WTC11 (cell line): ENCODE data around the gene MTMR2. TPM values are rescaled to one million over a fixed set of nuclear protein-coding genes. Genes with fewer than 3 reads are reported as not detected.

Experiments used
- ATAC-seq: fragments of 200-7000 bp; cut with Tn5 transposase; 2 replicates; pipeline ENCODE4 v1.10.0; 2021; ENCODE audit warnings: mild to moderate bottlenecking, moderate library complexity
- CTCF ChIA-PET: fragments of 300-600 bp; sonication (Branson Sonifier 250); formaldehyde crosslinking; loops from one replicate; lab custom pipeline; 2021; ENCODE audit warnings: antibody characterized with exemption; lab: Charles Lee
- POLR2A ChIA-PET: fragments of 350-600 bp; sonication (Branson Sonifier 250); formaldehyde crosslinking; loops from one replicate; lab custom pipeline; 2021; ENCODE audit warnings: antibody characterized with exemption; lab: Charles Lee
- DNase-seq: peaks from one replicate; pipeline ENCODE4 v3.0.0; 2021; ENCODE audit warnings: low spot score
- H3K27ac Mint-ChIP-seq: 2 replicates; pipeline ENCODE4 v1.8.0; 2021; ENCODE audit warnings: mixed read lengths
- H3K27me3 Mint-ChIP-seq: 2 replicates; pipeline ENCODE4 v1.8.0; 2021; ENCODE audit warnings: low read depth, mild to moderate bottlenecking, moderate library complexity, mixed read lengths
- H3K36me3 Mint-ChIP-seq: 2 replicates; pipeline ENCODE4 v1.8.0; 2021; ENCODE audit warnings: mixed read lengths
- H3K4me1 Mint-ChIP-seq: 2 replicates; pipeline ENCODE4 v1.8.0; 2022; ENCODE audit warnings: mixed read lengths
- H3K4me3 Mint-ChIP-seq: 2 replicates; pipeline ENCODE4 v1.8.0; 2021; ENCODE audit warnings: mild to moderate bottlenecking, moderate library complexity, mixed read lengths
- H3K9me3 Mint-ChIP-seq: 2 replicates; pipeline ENCODE4 v1.8.0; 2021; ENCODE audit warnings: mixed read lengths
- CREB1 ChIP-seq: sonication (generic); formaldehyde crosslinking; IDR thresholded peaks from 2 replicates; pipeline ENCODE4 v1.8.0; 2023; ENCODE audit warnings: mild to moderate bottlenecking, missing genetic modification reagents
- GTF2I ChIP-seq: fragments of 250-450 bp; sonication (Bioruptor Pico); conservative IDR thresholded peaks from 2 replicates; pipeline ENCODE4 v1.4.0; 2021; ENCODE audit warnings: mild to moderate bottlenecking
- HMGA2 ChIP-seq: fragments of 250-450 bp; sonication (Bioruptor Pico); IDR thresholded peaks from 2 replicates; pipeline ENCODE4 v1.4.0; 2021; ENCODE audit warnings: mild to moderate bottlenecking, moderate library complexity
- JUN ChIP-seq: sonication (generic); formaldehyde crosslinking; IDR thresholded peaks from 2 replicates; pipeline ENCODE4 v1.8.0; 2023; ENCODE audit warnings: mild to moderate bottlenecking, missing genetic modification reagents
- MXD4 ChIP-seq: fragments of 250-450 bp; sonication (Bioruptor Pico); IDR thresholded peaks from 2 replicates; pipeline ENCODE4 v1.8.0; 2021; ENCODE audit warnings: mild to moderate bottlenecking, moderate library complexity, borderline replicate concordance
- SMAD3 ChIP-seq: sonication (generic); formaldehyde crosslinking; IDR thresholded peaks from 2 replicates; pipeline ENCODE4 v1.8.0; 2022; ENCODE audit warnings: missing genetic modification reagents, mild to moderate bottlenecking, borderline replicate concordance
- SMAD4 ChIP-seq: sonication (generic); formaldehyde crosslinking; IDR thresholded peaks from 2 replicates; pipeline ENCODE4 v1.8.0; 2022; ENCODE audit warnings: mild to moderate bottlenecking, missing genetic modification reagents
- TCF7 ChIP-seq: sonication (generic); formaldehyde crosslinking; IDR thresholded peaks from 2 replicates; pipeline ENCODE4 v1.8.0; 2022; ENCODE audit warnings: mild to moderate bottlenecking, low read depth, missing genetic modification reagents, moderate library complexity
- ZNF219 ChIP-seq: sonication (generic); formaldehyde crosslinking; IDR thresholded peaks from 2 replicates; pipeline ENCODE4 v1.8.0; 2023; ENCODE audit warnings: missing genetic modification reagents, mild to moderate bottlenecking, borderline replicate concordance
- ZNF423 ChIP-seq: fragments of 250-450 bp; sonication (Bioruptor Pico); IDR thresholded peaks from 2 replicates; pipeline ENCODE4 v2.1.2; 2022; ENCODE audit warnings: mild to moderate bottlenecking, moderate library complexity
- total RNA-seq: library from RNA; stranded (reverse); gene quantifications from 3 replicates; pipeline ENCODE4 v1.2.3, GENCODE V29; 2021
- TF ChIP-seq, protein P1 (sequence below): sonication (generic); formaldehyde crosslinking; IDR thresholded peaks from 2 replicates; pipeline ENCODE4 v1.8.0; 2022; ENCODE audit warnings: missing genetic modification reagents
- TF ChIP-seq, protein P2 (sequence below): fragments of 250-450 bp; sonication (Bioruptor Pico); IDR thresholded peaks from 2 replicates; pipeline ENCODE4 v1.9.0; 2021; ENCODE audit warnings: mild to moderate bottlenecking
- TF ChIP-seq, protein P3 (sequence below): fragments of 250-450 bp; sonication (Bioruptor Pico); IDR thresholded peaks from 2 replicates; pipeline ENCODE4 v2.1.2; 2022; ENCODE audit warnings: mild to moderate bottlenecking, moderate library complexity
- TF ChIP-seq, protein P4 (sequence below): sonication (generic); formaldehyde crosslinking; IDR thresholded peaks from 2 replicates; pipeline ENCODE4 v1.8.1; 2023; ENCODE audit warnings: mild to moderate bottlenecking, missing genetic modification reagents, borderline replicate concordance
- TF ChIP-seq, protein P5 (sequence below): sonication (generic); formaldehyde crosslinking; conservative IDR thresholded peaks from 2 replicates; pipeline ENCODE4 v1.8.1; 2023; ENCODE audit warnings: mild to moderate bottlenecking, low read depth, missing genetic modification reagents, moderate library complexity
- TF ChIP-seq, protein P6 (sequence below): sonication (generic); formaldehyde crosslinking; IDR thresholded peaks from 2 replicates; pipeline ENCODE4 v1.8.1; 2022; ENCODE audit warnings: mild to moderate bottlenecking, moderate library complexity, missing genetic modification reagents
- TF ChIP-seq, protein P7 (sequence below): sonication (generic); formaldehyde crosslinking; IDR thresholded peaks from 2 replicates; pipeline ENCODE4 v1.8.1; 2022; ENCODE audit warnings: mild to moderate bottlenecking, missing genetic modification reagents, moderate library complexity, borderline replicate concordance
- TF ChIP-seq, protein P8 (sequence below): fragments of 250-450 bp; sonication (Bioruptor Pico); IDR thresholded peaks from 2 replicates; pipeline ENCODE4 v1.9.0; 2021; ENCODE audit warnings: mild to moderate bottlenecking

Gene MTMR2
- total RNA-seq, 1 experiment from 2014 or later, result 45.6 TPM

DNA sequence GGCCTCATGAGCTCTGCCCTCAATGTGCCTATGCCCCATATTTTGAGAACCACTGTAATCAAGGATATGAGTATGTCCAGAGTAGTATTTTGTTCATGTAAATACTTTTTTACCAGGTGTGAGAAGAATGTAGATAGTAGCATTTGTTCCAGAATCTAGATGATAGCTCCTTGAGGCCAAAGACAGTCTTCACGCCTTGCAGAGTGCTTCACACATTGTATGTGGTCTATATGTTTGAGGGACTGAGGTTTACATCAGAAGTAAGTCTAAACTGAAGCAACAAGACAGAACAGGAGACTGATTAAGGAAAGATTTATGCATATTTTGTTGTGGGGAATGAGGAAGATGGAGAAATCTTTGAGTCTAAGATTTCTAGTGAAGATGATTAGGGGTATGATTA is 121.1 kb downstream of the MTMR2 start (continued):
- TF ChIP-seq, protein P1, sequence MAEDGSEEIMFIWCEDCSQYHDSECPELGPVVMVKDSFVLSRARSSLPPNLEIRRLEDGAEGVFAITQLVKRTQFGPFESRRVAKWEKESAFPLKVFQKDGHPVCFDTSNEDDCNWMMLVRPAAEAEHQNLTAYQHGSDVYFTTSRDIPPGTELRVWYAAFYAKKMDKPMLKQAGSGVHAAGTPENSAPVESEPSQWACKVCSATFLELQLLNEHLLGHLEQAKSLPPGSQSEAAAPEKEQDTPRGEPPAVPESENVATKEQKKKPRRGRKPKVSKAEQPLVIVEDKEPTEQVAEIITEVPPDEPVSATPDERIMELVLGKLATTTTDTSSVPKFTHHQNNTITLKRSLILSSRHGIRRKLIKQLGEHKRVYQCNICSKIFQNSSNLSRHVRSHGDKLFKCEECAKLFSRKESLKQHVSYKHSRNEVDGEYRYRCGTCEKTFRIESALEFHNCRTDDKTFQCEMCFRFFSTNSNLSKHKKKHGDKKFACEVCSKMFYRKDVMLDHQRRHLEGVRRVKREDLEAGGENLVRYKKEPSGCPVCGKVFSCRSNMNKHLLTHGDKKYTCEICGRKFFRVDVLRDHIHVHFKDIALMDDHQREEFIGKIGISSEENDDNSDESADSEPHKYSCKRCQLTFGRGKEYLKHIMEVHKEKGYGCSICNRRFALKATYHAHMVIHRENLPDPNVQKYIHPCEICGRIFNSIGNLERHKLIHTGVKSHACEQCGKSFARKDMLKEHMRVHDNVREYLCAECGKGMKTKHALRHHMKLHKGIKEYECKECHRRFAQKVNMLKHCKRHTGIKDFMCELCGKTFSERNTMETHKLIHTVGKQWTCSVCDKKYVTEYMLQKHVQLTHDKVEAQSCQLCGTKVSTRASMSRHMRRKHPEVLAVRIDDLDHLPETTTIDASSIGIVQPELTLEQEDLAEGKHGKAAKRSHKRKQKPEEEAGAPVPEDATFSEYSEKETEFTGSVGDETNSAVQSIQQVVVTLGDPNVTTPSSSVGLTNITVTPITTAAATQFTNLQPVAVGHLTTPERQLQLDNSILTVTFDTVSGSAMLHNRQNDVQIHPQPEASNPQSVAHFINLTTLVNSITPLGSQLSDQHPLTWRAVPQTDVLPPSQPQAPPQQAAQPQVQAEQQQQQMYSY (CRISPR knock-in tag), result no peak
- TF ChIP-seq JUN (CRISPR knock-in tag) (no peak), MXD4 (CRISPR knock-in tag) (no peak), CREB1 (CRISPR knock-in tag) (no peak), SMAD4 (CRISPR knock-in tag) (no peak), SMAD3 (no peak), ZNF423 (CRISPR knock-in tag) (no peak), ZNF219 (CRISPR knock-in tag) (no peak)
- TF ChIP-seq, protein P2, sequence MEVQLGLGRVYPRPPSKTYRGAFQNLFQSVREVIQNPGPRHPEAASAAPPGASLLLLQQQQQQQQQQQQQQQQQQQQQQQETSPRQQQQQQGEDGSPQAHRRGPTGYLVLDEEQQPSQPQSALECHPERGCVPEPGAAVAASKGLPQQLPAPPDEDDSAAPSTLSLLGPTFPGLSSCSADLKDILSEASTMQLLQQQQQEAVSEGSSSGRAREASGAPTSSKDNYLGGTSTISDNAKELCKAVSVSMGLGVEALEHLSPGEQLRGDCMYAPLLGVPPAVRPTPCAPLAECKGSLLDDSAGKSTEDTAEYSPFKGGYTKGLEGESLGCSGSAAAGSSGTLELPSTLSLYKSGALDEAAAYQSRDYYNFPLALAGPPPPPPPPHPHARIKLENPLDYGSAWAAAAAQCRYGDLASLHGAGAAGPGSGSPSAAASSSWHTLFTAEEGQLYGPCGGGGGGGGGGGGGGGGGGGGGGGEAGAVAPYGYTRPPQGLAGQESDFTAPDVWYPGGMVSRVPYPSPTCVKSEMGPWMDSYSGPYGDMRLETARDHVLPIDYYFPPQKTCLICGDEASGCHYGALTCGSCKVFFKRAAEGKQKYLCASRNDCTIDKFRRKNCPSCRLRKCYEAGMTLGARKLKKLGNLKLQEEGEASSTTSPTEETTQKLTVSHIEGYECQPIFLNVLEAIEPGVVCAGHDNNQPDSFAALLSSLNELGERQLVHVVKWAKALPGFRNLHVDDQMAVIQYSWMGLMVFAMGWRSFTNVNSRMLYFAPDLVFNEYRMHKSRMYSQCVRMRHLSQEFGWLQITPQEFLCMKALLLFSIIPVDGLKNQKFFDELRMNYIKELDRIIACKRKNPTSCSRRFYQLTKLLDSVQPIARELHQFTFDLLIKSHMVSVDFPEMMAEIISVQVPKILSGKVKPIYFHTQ (CRISPR knock-in tag), result no peak

DNA sequence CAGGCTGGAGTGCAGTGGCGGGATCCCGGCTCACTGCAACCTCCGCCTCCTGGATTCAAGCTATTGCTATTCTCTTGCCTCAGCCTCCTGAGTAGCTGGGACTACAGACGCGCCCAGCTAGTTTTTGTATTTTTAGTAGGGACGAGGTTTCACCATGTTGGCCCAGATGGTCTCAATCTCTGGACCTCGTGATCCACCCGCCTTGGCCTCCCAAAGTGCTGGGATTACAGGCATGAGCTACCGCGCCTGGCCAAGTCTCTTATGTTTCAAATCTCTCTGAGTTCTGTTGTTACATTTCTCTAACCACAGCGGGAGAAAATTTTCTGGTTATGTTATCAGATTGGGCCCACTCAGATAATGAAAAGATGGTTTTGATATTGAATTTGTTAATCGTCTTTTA is 123.5 kb downstream of the MTMR2 start:
- no peak overlapping the region for H3K4me3 Mint-ChIP-seq
- POLR2A ChIA-PET, result no interaction called here
- ATAC-seq, result no peak
- peaks cover 3% of the 10 kb centered on the region; the same call in 1 of the 2 replicates for H3K9me3 Mint-ChIP-seq
- DNase-seq, result no peak
- H3K27me3 Mint-ChIP-seq, result no peaks in the 10 kb centered on the region
- peaks cover 45% of the 10 kb centered on the region for H3K36me3 Mint-ChIP-seq
- no peak overlapping the region for H3K27ac Mint-ChIP-seq
- CTCF ChIA-PET, result no interaction called here
- no peaks in the 10 kb centered on the region for H3K4me1 Mint-ChIP-seq
- TF ChIP-seq HMGA2 (CRISPR knock-in tag) (no peak), TCF7 (CRISPR knock-in tag) (no peak), JUN (CRISPR knock-in tag) (no peak), GTF2I (CRISPR knock-in tag) (no peak)
- TF ChIP-seq, protein P3, sequence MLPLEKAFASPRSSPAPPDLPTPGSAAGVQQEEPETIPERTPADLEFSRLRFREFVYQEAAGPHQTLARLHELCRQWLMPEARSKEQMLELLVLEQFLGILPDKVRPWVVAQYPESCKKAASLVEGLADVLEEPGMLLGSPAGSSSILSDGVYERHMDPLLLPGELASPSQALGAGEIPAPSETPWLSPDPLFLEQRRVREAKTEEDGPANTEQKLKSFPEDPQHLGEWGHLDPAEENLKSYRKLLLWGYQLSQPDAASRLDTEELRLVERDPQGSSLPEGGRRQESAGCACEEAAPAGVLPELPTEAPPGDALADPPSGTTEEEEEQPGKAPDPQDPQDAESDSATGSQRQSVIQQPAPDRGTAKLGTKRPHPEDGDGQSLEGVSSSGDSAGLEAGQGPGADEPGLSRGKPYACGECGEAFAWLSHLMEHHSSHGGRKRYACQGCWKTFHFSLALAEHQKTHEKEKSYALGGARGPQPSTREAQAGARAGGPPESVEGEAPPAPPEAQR (CRISPR knock-in tag), result no peak
- TF ChIP-seq, protein P4, sequence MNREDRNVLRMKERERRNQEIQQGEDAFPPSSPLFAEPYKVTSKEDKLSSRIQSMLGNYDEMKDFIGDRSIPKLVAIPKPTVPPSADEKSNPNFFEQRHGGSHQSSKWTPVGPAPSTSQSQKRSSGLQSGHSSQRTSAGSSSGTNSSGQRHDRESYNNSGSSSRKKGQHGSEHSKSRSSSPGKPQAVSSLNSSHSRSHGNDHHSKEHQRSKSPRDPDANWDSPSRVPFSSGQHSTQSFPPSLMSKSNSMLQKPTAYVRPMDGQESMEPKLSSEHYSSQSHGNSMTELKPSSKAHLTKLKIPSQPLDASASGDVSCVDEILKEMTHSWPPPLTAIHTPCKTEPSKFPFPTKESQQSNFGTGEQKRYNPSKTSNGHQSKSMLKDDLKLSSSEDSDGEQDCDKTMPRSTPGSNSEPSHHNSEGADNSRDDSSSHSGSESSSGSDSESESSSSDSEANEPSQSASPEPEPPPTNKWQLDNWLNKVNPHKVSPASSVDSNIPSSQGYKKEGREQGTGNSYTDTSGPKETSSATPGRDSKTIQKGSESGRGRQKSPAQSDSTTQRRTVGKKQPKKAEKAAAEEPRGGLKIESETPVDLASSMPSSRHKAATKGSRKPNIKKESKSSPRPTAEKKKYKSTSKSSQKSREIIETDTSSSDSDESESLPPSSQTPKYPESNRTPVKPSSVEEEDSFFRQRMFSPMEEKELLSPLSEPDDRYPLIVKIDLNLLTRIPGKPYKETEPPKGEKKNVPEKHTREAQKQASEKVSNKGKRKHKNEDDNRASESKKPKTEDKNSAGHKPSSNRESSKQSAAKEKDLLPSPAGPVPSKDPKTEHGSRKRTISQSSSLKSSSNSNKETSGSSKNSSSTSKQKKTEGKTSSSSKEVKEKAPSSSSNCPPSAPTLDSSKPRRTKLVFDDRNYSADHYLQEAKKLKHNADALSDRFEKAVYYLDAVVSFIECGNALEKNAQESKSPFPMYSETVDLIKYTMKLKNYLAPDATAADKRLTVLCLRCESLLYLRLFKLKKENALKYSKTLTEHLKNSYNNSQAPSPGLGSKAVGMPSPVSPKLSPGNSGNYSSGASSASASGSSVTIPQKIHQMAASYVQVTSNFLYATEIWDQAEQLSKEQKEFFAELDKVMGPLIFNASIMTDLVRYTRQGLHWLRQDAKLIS (CRISPR knock-in tag), result no peak
- TF ChIP-seq, protein P5, sequence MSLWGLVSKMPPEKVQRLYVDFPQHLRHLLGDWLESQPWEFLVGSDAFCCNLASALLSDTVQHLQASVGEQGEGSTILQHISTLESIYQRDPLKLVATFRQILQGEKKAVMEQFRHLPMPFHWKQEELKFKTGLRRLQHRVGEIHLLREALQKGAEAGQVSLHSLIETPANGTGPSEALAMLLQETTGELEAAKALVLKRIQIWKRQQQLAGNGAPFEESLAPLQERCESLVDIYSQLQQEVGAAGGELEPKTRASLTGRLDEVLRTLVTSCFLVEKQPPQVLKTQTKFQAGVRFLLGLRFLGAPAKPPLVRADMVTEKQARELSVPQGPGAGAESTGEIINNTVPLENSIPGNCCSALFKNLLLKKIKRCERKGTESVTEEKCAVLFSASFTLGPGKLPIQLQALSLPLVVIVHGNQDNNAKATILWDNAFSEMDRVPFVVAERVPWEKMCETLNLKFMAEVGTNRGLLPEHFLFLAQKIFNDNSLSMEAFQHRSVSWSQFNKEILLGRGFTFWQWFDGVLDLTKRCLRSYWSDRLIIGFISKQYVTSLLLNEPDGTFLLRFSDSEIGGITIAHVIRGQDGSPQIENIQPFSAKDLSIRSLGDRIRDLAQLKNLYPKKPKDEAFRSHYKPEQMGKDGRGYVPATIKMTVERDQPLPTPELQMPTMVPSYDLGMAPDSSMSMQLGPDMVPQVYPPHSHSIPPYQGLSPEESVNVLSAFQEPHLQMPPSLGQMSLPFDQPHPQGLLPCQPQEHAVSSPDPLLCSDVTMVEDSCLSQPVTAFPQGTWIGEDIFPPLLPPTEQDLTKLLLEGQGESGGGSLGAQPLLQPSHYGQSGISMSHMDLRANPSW (CRISPR knock-in tag), result no peak
- TF ChIP-seq, protein P6, sequence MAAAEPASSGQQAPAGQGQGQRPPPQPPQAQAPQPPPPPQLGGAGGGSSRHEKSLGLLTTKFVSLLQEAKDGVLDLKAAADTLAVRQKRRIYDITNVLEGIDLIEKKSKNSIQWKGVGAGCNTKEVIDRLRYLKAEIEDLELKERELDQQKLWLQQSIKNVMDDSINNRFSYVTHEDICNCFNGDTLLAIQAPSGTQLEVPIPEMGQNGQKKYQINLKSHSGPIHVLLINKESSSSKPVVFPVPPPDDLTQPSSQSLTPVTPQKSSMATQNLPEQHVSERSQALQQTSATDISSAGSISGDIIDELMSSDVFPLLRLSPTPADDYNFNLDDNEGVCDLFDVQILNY (CRISPR knock-in tag), result no peak
- TF ChIP-seq, protein P7, sequence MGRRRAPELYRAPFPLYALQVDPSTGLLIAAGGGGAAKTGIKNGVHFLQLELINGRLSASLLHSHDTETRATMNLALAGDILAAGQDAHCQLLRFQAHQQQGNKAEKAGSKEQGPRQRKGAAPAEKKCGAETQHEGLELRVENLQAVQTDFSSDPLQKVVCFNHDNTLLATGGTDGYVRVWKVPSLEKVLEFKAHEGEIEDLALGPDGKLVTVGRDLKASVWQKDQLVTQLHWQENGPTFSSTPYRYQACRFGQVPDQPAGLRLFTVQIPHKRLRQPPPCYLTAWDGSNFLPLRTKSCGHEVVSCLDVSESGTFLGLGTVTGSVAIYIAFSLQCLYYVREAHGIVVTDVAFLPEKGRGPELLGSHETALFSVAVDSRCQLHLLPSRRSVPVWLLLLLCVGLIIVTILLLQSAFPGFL, result no peak
- TF ChIP-seq, protein P8, sequence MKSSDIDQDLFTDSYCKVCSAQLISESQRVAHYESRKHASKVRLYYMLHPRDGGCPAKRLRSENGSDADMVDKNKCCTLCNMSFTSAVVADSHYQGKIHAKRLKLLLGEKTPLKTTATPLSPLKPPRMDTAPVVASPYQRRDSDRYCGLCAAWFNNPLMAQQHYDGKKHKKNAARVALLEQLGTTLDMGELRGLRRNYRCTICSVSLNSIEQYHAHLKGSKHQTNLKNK (CRISPR knock-in tag), result no peak
